CD14-positive monocyte (primary cell): ENCODE measurements around the gene SLC13A4. TPM values are rescaled to one million over a fixed set of nuclear protein-coding genes. Genes with fewer than 3 reads are reported as not detected.
"Not testable (repeated sequence)": the region's sequence is repeated elsewhere in the genome, so short reads cannot be mapped to it uniquely, and the experiment has no call there.

Experiments
- DNase-seq, 3 donors: peaks; one replicate each; pipeline ENCODE4 v3.0.0-alpha.2; 2011 to 2022
- H2AFZ ChIP-seq: 2 replicates; pipeline ENCODE4 v1.6.0; 2012; ENCODE audit warnings: mild to moderate bottlenecking, low read depth, low read length, inconsistent platforms; ENCODE audit not compliant: insufficient read depth, poor library complexity, severe bottlenecking
- H3K27ac ChIP-seq, 2 donors: 1 replicate in 1 of 2; 2 replicates in 1 of 2; pipeline ENCODE4 v1.5.1; 2012 to 2013; ENCODE audit warnings: low read length in 2 of 2, control low read depth in 1 of 2, inconsistent platforms in 1 of 2, low read depth in 1 of 2, mild to moderate bottlenecking in 1 of 2
- H3K27me3 ChIP-seq, 2 donors: one replicate each; pipeline versions ENCODE4 v1.6.0 to v1.6.1; 2011 to 2013; ENCODE audit warnings: low read length in 2 of 2; ENCODE audit not compliant: control insufficient read depth in 2 of 2, insufficient read depth in 2 of 2
- H3K36me3 ChIP-seq, 2 donors: replicated peaks in 1 of 2; 1 replicate in 1 of 2; 2 replicates in 1 of 2; pipeline versions ENCODE4 v1.5.1 to v1.6.1; 2012 to 2013; ENCODE audit warnings: low read length in 2 of 2, control low read depth in 1 of 2, inconsistent platforms in 1 of 2, mild to moderate bottlenecking in 1 of 2; ENCODE audit not compliant: insufficient read depth in 2 of 2, control insufficient read depth in 1 of 2
- H3K4me1 ChIP-seq, 2 donors: 1 replicate in 1 of 2; 2 replicates in 1 of 2; pipeline versions ENCODE4 v1.5.1 to v1.6.1; 2012 to 2013; ENCODE audit warnings: low read length in 2 of 2, control low read depth in 1 of 2, inconsistent platforms in 1 of 2, mild to moderate bottlenecking in 1 of 2, moderate library complexity in 1 of 2; ENCODE audit not compliant: insufficient read depth in 2 of 2, control insufficient read depth in 1 of 2
- H3K4me2 ChIP-seq: replicated peaks from 2 replicates; pipeline ENCODE3; 2012; ENCODE audit warnings: low read length, moderate library complexity, mild to moderate bottlenecking; ENCODE audit not compliant: poor library complexity, severe bottlenecking; ENCODE audit errors: extremely low read depth
- H3K4me3 ChIP-seq, 3 experiments: fragments of 200-600 bp in 1 of 3; sonication (generic) in 1 of 3; replicated peaks in 1 of 3; 1 replicate in 2 of 3; 2 replicates in 1 of 3; pipeline ENCODE4 v1.5.1; 2011 to 2013; ENCODE audit warnings: low read length in 3 of 3, mild to moderate bottlenecking in 3 of 3, control low read depth in 2 of 3, low read depth in 2 of 3, inconsistent platforms in 1 of 3, moderate library complexity in 1 of 3
- H3K79me2 ChIP-seq: 2 replicates; pipeline ENCODE4 v1.6.0; 2012; ENCODE audit warnings: mild to moderate bottlenecking, control low read depth, inconsistent platforms, low read length, moderate library complexity; ENCODE audit not compliant: insufficient read depth
- H3K9ac ChIP-seq: 2 replicates; pipeline ENCODE4 v1.6.0; 2017; ENCODE audit warnings: low read length, mild to moderate bottlenecking; ENCODE audit not compliant: insufficient read depth, poor library complexity, severe bottlenecking
- H3K9me3 ChIP-seq, 2 donors: replicated peaks in 1 of 2; 1 replicate in 1 of 2; 2 replicates in 1 of 2; pipeline versions ENCODE4 v1.5.1 to v1.6.1; 2012 to 2013; ENCODE audit warnings: low read length in 2 of 2, control low read depth in 1 of 2; ENCODE audit not compliant: control insufficient read depth in 1 of 2, insufficient read depth in 1 of 2
- H4K20me1 ChIP-seq: 2 replicates; pipeline ENCODE4 v1.6.0; 2012; ENCODE audit warnings: mild to moderate bottlenecking, low read length, control low read depth, moderate library complexity; ENCODE audit not compliant: insufficient read depth
- H3K27ac Mint-ChIP-seq, 7 donors: one replicate each; pipeline ENCODE4 v1.8.0; 2020; ENCODE audit warnings: mild to moderate bottlenecking in 7 of 7, mixed read lengths in 7 of 7, moderate library complexity in 6 of 7, inconsistent platforms in 2 of 7
- H3K27me3 Mint-ChIP-seq, 3 donors: one replicate each; pipeline ENCODE4 v1.8.0; 2021 to 2022; ENCODE audit warnings: low read depth in 3 of 3, mild to moderate bottlenecking in 3 of 3, mixed read lengths in 3 of 3, moderate library complexity in 3 of 3, inconsistent platforms in 1 of 3
- H3K36me3 Mint-ChIP-seq, 2 donors: one replicate each; pipeline ENCODE4 v1.8.0; 2020; ENCODE audit warnings: mixed read lengths in 2 of 2, inconsistent platforms in 1 of 2, mild to moderate bottlenecking in 1 of 2
- H3K4me1 Mint-ChIP-seq: one replicate; pipeline ENCODE4 v1.8.0; 2020; ENCODE audit warnings: mild to moderate bottlenecking, mixed read lengths
- H3K4me3 Mint-ChIP-seq, 2 donors: one replicate each; pipeline ENCODE4 v1.8.0; 2020; ENCODE audit warnings: mild to moderate bottlenecking in 2 of 2, mixed read lengths in 2 of 2, moderate library complexity in 1 of 2
- H3K9me3 Mint-ChIP-seq, 7 donors: one replicate each; pipeline ENCODE4 v1.8.0; 2020 to 2022; ENCODE audit warnings: mixed read lengths in 7 of 7, mild to moderate bottlenecking in 6 of 7, moderate library complexity in 6 of 7, inconsistent platforms in 2 of 7
- WGBS: methylation state at CpG from one replicate; pipeline ENCODE4 v1.1.5; 2013; ENCODE audit warnings: missing lambda C conversion rate; ENCODE audit not compliant: insufficient coverage; 5-methylcytosine and 5-hydroxymethylcytosine counted together
- intact Hi-C, 2 donors: fragments of 100-400 bp; cut with micrococcal nuclease; formaldehyde crosslinking; loops; one replicate each; pipeline versions ENCODE4 v1.15.0 to v1.15.1; 2023
- polyA plus RNA-seq, 3 donors: library from polyadenylated mRNA; depleted of rRNA in 1 of 3; unstranded in 2 of 3; stranded (reverse) in 1 of 3; fragments of 300-500 nt in 2 of 3; fragments of >200 nt in 1 of 3; fragmentation: Illumina TruSeq in 2 of 3; gene quantifications; 1 replicate in 2 of 3; 2 replicates in 1 of 3; pipeline ENCODE4 v1.2.3, GENCODE V29; 2012 to 2021
- TF ChIP-seq, protein P1 (sequence below): fragments of 200-600 bp; IDR thresholded peaks from one replicate; pipeline ENCODE4 v1.8.0; 2022; ENCODE audit warnings: antibody characterized with exemption, mild to moderate bottlenecking

The SLC13A4 gene
- polyA plus RNA-seq, 3 donors: not detected

DNA sequence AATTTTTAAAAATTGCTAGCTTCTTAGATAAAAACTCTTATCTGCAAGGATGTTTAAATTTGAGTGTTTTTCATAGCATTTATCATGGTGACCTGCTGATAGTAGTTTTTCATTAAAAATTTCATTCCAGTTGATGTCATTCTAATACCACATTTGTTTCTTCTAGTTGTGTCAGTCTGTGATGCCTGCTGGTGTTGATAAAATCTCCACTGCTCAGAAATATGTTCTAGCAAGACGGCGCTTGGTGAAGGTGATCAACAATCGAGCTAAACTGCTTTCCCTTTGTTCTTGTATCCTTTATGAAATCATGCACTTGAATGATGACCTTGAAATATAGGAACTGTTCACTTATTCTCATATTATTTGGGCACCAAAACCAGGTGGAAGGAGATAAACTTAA lies 83.3 kb downstream of the SLC13A4 start:
- Histone ChIP-seq H3K4me1 (no peaks in the 10 kb centered on the region), H3K27ac (no peak overlapping the region), H3K9ac (no peak overlapping the region), H3K9me3 (no peaks in the 10 kb centered on the region), H3K4me2 (no peak overlapping the region), H3K27me3 (no peaks in the 10 kb centered on the region), H2AFZ (no peak overlapping the region), H3K36me3 (peaks cover 70 to 98% of the 10 kb centered on the region in 2 donors), H3K79me2 (no peaks in the 10 kb centered on the region), H4K20me1 (no peaks in the 10 kb centered on the region), H3K4me3 (no peak overlapping the region)
- Mint-ChIP-seq H3K4me1 (no peaks in the 10 kb centered on the region), H3K27ac (no peak overlapping the region), H3K9me3 (no peaks in the 10 kb centered on the region), H3K27me3 (no peaks in the 10 kb centered on the region), H3K36me3 (peaks cover 66 to 75% of the 10 kb centered on the region in 2 donors), H3K4me3 (no peak overlapping the region)
- TF ChIP-seq, protein P1, sequence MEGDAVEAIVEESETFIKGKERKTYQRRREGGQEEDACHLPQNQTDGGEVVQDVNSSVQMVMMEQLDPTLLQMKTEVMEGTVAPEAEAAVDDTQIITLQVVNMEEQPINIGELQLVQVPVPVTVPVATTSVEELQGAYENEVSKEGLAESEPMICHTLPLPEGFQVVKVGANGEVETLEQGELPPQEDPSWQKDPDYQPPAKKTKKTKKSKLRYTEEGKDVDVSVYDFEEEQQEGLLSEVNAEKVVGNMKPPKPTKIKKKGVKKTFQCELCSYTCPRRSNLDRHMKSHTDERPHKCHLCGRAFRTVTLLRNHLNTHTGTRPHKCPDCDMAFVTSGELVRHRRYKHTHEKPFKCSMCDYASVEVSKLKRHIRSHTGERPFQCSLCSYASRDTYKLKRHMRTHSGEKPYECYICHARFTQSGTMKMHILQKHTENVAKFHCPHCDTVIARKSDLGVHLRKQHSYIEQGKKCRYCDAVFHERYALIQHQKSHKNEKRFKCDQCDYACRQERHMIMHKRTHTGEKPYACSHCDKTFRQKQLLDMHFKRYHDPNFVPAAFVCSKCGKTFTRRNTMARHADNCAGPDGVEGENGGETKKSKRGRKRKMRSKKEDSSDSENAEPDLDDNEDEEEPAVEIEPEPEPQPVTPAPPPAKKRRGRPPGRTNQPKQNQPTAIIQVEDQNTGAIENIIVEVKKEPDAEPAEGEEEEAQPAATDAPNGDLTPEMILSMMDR: no peak
- WGBS: no CpG with 5 or more reads among the region's 3 CpGs
- DNase-seq: no peak
- intact Hi-C loops: loop anchor here (5.0 to 10.0 kb wide), 2 partner anchors 360 to 362 kb away; no protein-coding TSS in a partner anchor

DNA sequence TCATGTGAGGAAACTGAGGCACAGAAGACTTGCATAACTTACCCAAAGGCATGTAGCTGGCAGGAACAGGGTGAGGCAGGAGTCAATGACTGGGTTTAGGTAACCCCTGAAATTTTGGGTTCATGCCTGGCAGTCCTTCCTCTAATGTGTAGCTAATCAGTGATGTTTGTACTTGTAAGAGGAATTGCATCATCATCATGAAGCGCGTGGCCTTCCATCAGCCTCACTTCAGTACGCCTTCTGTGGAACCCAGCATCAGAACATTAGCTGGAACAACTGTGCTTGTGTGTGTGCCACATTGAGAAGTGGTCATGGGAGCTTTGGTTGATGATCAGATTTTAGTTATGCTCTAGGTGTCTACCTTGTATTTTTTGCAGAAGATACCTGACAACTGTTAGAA lies 83.8 kb downstream of the SLC13A4 start:
- no CpG with 5 or more reads among the region's 3 CpGs for WGBS
- H3K9me3 ChIP-seq: no peaks in the 10 kb centered on the region
- H3K9me3 Mint-ChIP-seq: no peaks in the 10 kb centered on the region
- H3K4me1 ChIP-seq: no peaks in the 10 kb centered on the region
- no peaks in the 10 kb centered on the region for H3K27me3 ChIP-seq
- peaks cover 71 to 98% of the 10 kb centered on the region in 2 donors for H3K36me3 ChIP-seq
- peak overlapping the region in 1 of 2 donors; percentile 0 for H3K27ac ChIP-seq
- intact Hi-C loops: loop anchor here in 1 of 2 donors (10.0 kb wide), 1 partner anchor 359 kb away; no protein-coding TSS in a partner anchor
- no peak for DNase-seq
- H3K27me3 Mint-ChIP-seq: no peaks in the 10 kb centered on the region
- no peak overlapping the region for H3K9ac ChIP-seq
- no peaks in the 10 kb centered on the region for H4K20me1 ChIP-seq
- H3K4me3 ChIP-seq: no peak overlapping the region
- TF ChIP-seq, protein P1: no peak
- no peaks in the 10 kb centered on the region for H3K79me2 ChIP-seq
- H3K4me3 Mint-ChIP-seq: no peak overlapping the region
- no peaks in the 10 kb centered on the region for H3K4me1 Mint-ChIP-seq
- peak overlapping the region in 1 of 7 donors; percentile 8 for H3K27ac Mint-ChIP-seq
- no peak overlapping the region for H2AFZ ChIP-seq
- no peak overlapping the region for H3K4me2 ChIP-seq
- H3K36me3 Mint-ChIP-seq: peaks cover 69 to 75% of the 10 kb centered on the region in 2 donors

DNA sequence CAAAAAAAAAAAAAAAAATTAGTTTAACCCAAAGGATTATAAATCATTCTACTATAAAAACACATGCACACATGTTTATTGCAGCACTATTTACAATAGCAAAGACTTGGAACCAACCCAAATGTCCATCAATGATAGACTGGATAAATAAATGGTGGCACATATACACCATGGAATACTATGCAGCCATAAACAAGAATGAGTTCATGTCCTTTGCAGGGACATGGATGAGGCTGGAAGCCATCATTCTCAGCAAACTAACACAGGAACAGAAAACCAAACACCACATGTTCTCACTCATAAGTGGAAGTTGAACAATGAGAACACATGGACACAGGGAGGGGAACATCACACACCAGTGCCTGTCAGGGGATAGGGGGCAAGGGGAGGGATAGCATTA lies 88.3 kb downstream of the SLC13A4 start:
- H3K4me1 ChIP-seq, H3K4me3 ChIP-seq, H3K4me2 ChIP-seq, H3K9ac ChIP-seq, H3K9me3 ChIP-seq, H4K20me1 ChIP-seq, H3K9me3 Mint-ChIP-seq, H3K4me3 Mint-ChIP-seq, H3K79me2 ChIP-seq, H3K4me1 Mint-ChIP-seq, DNase-seq, H2AFZ ChIP-seq, H3K27me3 ChIP-seq, H3K27ac ChIP-seq, H3K27me3 Mint-ChIP-seq: not testable (repeated sequence)
- H3K36me3 ChIP-seq: peaks cover 85 to 98% of the 10 kb centered on the region in 2 donors
- Mint-ChIP-seq H3K36me3 (peaks cover 73 to 83% of the 10 kb centered on the region in 2 donors), H3K27ac (peak overlapping the region in 2 of 7 donors; percentile 21 to 48)
- intact Hi-C loops: loop anchor here in 1 of 2 donors (10.0 kb wide), 1 partner anchor 355 kb away; no protein-coding TSS in a partner anchor
